NT2/D1 (cell line): ENCODE measurements around the gene GHDC.

ENCODE experiments used
- SUZ12 ChIP-seq: IDR thresholded peaks from 2 replicates; pipeline ENCODE4 v1.6.1; 2011; ENCODE audit not compliant: insufficient read length, insufficient read depth; ENCODE audit errors: extremely low read depth
- YY1 ChIP-seq: IDR thresholded peaks from 2 replicates; pipeline ENCODE4 v1.6.1; 2011; ENCODE audit not compliant: insufficient read length, insufficient read depth
- ZNF274 ChIP-seq: IDR thresholded peaks from 2 replicates; pipeline ENCODE4 v1.6.1; 2011; ENCODE audit warnings: mild to moderate bottlenecking, low read depth, low read length

DNA sequence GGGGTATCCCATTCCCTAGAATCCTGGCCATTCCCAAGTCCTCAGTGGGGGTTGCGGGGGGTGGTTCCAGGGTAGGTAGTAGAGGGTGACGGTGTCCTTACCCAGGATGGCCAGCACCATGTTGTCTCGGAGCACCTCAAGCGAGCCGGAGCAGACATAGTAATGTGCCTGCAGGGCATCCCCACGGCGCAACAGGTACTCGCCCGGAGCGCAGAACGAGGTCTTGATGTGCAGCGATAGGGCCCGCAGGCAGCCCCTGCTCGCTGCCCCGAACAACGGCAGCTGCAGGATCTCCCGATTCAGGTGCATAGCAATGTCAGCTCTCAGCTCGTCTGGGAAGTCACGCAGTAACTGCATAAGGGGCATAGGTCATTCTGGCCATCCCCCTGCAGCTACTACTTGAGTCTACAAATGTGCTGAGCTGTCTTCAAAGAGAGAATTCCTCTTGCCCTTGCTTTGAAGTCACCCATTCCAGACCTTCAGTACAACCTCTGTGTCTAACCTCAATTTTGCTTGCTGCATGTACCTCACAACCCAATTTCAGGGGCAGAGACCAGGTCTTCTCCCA, 28.0 kb downstream of the GHDC start:
- no peak for TF ChIP-seq ZNF274
- TF ChIP-seq YY1, result no peak
- no peak for TF ChIP-seq SUZ12
